HEK293 (cell line): Measurements from ENCODE around the gene SHISAL1.

Experiments
- CTCF ChIP-seq: fragments of 450-650 bp; formaldehyde crosslinking; IDR thresholded peaks from 2 replicates; pipeline ENCODE4 v1.5.1; 2016; ENCODE audit warnings: missing biosample characterization, missing genetic modification characterization
- RBAK ChIP-seq: fragments of 450-650 bp; formaldehyde crosslinking; IDR thresholded peaks from 2 replicates; pipeline ENCODE4 v1.5.1; 2016; ENCODE audit warnings: missing biosample characterization, missing genetic modification characterization
- REST ChIP-seq: fragments of 450-650 bp; formaldehyde crosslinking; IDR thresholded peaks from 2 replicates; pipeline ENCODE4 v1.5.1; 2016; ENCODE audit warnings: missing biosample characterization, missing genetic modification characterization
- SETDB1 ChIP-seq: IDR thresholded peaks from one replicate; pipeline ENCODE4 v1.6.1; 2017; ENCODE audit warnings: mild to moderate bottlenecking, low read length, moderate library complexity, mixed read lengths; ENCODE audit not compliant: insufficient read length
- TRIM28 ChIP-seq: IDR thresholded peaks from 2 replicates; pipeline ENCODE4 v1.6.1; 2011; ENCODE audit warnings: low read length, control low read depth, borderline replicate concordance
- ZFP37 ChIP-seq: fragments of 450-650 bp; formaldehyde crosslinking; IDR thresholded peaks from 2 replicates; pipeline ENCODE4 v1.5.1; 2016; ENCODE audit warnings: missing biosample characterization, missing genetic modification characterization
- ZNF274 ChIP-seq, 2 experiments: fragments of 200-500 bp in 1 of 2; fragments of 450-650 bp in 1 of 2; sonication (Bioruptor generic) in 1 of 2; formaldehyde crosslinking in 1 of 2; IDR thresholded peaks; 2 replicates each; pipeline versions ENCODE4 v1.5.1 to v1.6.1; 2014 to 2016; ENCODE audit warnings: borderline replicate concordance in 1 of 2, inconsistent platforms in 1 of 2, low read length in 1 of 2, missing biosample characterization in 1 of 2, missing genetic modification characterization in 1 of 2
- ZNF350 ChIP-seq: fragments of 450-650 bp; formaldehyde crosslinking; IDR thresholded peaks from 2 replicates; pipeline ENCODE4 v1.5.0; 2017; ENCODE audit warnings: missing biosample characterization, mild to moderate bottlenecking, missing genetic modification characterization
- ZNF433 ChIP-seq: fragments of 450-650 bp; formaldehyde crosslinking; IDR thresholded peaks from 2 replicates; pipeline ENCODE4 v1.5.1; 2016; ENCODE audit warnings: missing biosample characterization, missing genetic modification characterization, low read depth
- ZNF501 ChIP-seq: fragments of 450-650 bp; formaldehyde crosslinking; IDR thresholded peaks from 2 replicates; pipeline ENCODE4 v1.5.1; 2016; ENCODE audit warnings: missing biosample characterization, missing genetic modification characterization

GRCh38 chr22:44328326-44328725, 15.6 kb upstream of the SHISAL1 start:
- TF ChIP-seq REST (tag by site-specific recombination) (no peak), ZFP37 (tag by site-specific recombination) (no peak), CTCF (tag by site-specific recombination) (no peak), ZNF274 (IDR thresholded peaks at IDR 0.05; ENCODE audit: low read length) (no peak), ZNF274 (tag by site-specific recombination; IDR thresholded peaks at IDR 0.05; ENCODE audit: borderline replicate concordance) (no peak), TRIM28 (no peak), RBAK (tag by site-specific recombination) (no peak), ZNF350 (tag by site-specific recombination) (no peak), ZNF501 (tag by site-specific recombination) (no peak), SETDB1 (no peak), ZNF433 (no peak)
